Embryonic facial prominence (tissue), 1 donor: ENCODE results near the gene LHX2.

Experiments used
- DNase-seq: peaks from one replicate; pipeline ENCODE4 v3.0.0-alpha.2; 2016; ENCODE audit errors: extremely low spot score

Gene LHX2

GRCh38 chr9:123999661-124000060, 11.9 kb upstream of the LHX2 start:
- DNase-seq: no peak

GRCh38 chr9:124000161-124000783, 11.3 kb upstream of the LHX2 start:
- no peak for DNase-seq

- no peak for DNase-seq
These were observed 10.6 kb upstream of the LHX2 start for GRCh38 chr9:124000784-124001457.

- DNase-seq: no peak
These were observed 10.1 kb upstream of the LHX2 start for GRCh38 chr9:124001458-124001799.

GRCh38 chr9:124001866-124002525, 9.6 kb upstream of the LHX2 start:
- no peak for DNase-seq

- DNase-seq: no peak
These were observed 7.8 kb upstream of the LHX2 start for GRCh38 chr9:124003636-124004349.

- no peak for DNase-seq
These were observed 7.0 kb upstream of the LHX2 start for GRCh38 chr9:124004593-124004992.

- DNase-seq: no peak
These were observed 6.4 kb upstream of the LHX2 start for GRCh38 chr9:124005029-124005771.

GRCh38 chr9:124006448-124007361, 4.9 kb upstream of the LHX2 start:
- no peak for DNase-seq

GRCh38 chr9:124007565-124008302, 3.8 kb upstream of the LHX2 start:
- DNase-seq: no peak

- DNase-seq: no peak
These were observed 3.3 kb upstream of the LHX2 start for GRCh38 chr9:124008303-124008693.

GRCh38 chr9:124008694-124009530, 2.7 kb upstream of the LHX2 start:
- no peak for DNase-seq

GRCh38 chr9:124009531-124010217, 1.9 kb upstream of the LHX2 start:
- no peak for DNase-seq

GRCh38 chr9:124010303-124010664, 1.3 kb upstream of the LHX2 start:
- DNase-seq: no peak

GRCh38 chr9:124010665-124011321, 775 bp upstream of the LHX2 start:
- DNase-seq: no peak

- no peak for DNase-seq
These were observed 1.1 kb downstream of the LHX2 start for GRCh38 chr9:124012368-124013301.
